Fibroblast of pulmonary artery (primary cell): ENCODE results near the gene CLIC6.

Experiments used
- DNase-seq: peaks from one replicate; pipeline ENCODE4 v3.0.0-alpha.2; 2010; ENCODE audit warnings: low read depth
- H3K4me3 ChIP-seq: replicated peaks from 2 replicates; pipeline ENCODE4 v1.5.1; 2011; ENCODE audit warnings: low read depth, mild to moderate bottlenecking, control low read depth, low read length, moderate library complexity
- CTCF ChIP-seq: IDR thresholded peaks from 2 replicates; pipeline ENCODE4 v1.5.1; 2011; ENCODE audit warnings: mild to moderate bottlenecking, control low read depth, low read length, inconsistent platforms; ENCODE audit errors: missing control alignments

Gene CLIC6

GRCh38 chr21:34668803-34669148, at the start of gene CLIC6:
Gene CLIC6 (plus strand): TSS chr21:34668994. CDS start chr21:34669389, 395 bp downstream.
- no peak for DNase-seq
- H3K4me3 ChIP-seq: no peak within 1 kb of the TSS
- TF ChIP-seq CTCF: no peak

DNA sequence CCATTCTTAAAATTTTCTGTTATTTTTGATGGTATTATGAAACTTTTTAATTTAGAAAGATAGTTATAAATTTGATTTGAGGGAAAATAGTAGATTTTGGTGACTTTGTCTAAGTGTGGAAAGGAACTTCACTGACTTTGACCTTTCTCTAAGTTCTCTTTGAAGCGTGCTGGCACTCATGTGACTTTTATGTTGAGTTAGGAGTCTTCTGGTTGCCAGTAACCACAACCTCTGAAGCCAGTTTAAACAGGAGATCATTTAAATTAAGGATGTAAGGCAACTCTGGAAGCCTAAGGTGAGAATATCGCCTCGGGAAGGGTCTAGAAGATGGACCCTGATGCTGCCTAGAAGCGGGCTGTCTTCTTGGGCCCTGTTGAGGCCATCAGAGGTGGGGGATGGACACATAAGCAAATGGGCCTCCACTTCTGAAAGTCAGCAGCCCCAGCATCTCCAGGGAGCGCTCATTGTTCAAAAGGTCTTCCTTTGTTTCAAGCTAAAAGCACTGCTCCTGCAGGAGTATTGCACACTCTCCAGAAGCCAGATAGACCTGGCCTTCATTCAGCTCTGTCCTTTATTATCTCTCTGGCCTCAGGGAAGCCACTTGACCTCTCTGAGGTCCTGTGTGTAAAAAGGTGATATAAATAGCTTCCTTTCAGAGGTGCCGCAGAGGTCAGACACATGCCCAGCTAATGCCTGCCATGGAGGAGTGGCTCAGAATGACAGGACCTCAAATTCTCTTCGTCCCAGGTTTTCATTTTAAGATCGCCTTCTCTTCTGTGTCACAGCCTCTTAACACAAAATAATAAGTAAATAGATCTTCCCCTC, 48.7 kb upstream of the CLIC6 start:
- no peak overlapping the region for H3K4me3 ChIP-seq
- no peak for TF ChIP-seq CTCF
- DNase-seq: no peak

- TF ChIP-seq CTCF: no peak
- DNase-seq: no peak
- H3K4me3 ChIP-seq: no peak overlapping the region
Measured at GRCh38 chr21:34621434-34622350, 47.1 kb upstream of the CLIC6 start.

DNA sequence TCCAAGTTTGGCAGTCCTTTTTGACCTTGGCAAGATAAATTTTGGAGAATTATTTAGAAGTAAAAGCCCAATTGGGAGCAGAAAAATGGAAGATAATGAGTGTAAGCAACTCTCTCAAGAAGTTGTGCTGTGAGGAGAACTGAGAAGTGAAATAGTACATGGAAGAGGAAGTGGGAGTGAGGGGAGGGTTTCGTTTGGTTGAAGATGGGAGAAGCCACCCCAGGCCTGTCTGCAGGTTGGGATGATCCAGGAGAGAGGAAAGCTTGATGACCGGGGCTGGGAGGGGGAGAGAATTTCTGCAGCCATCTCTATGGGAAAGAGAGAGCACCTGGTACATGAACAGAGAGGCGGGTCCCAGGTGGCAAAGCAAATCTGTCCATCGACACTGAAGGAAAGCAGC, 45.3 kb upstream of the CLIC6 start:
- H3K4me3 ChIP-seq: no peak overlapping the region
- no peak for DNase-seq

GRCh38 chr21:34625030-34625593, 43.7 kb upstream of the CLIC6 start:
- no peak for TF ChIP-seq CTCF
- DNase-seq: no peak
- no peak overlapping the region for H3K4me3 ChIP-seq

More for the DNA sequence above, 45.3 kb upstream of the CLIC6 start:
- no peak for TF ChIP-seq CTCF

- no peak for DNase-seq
- TF ChIP-seq CTCF: no peak
- H3K4me3 ChIP-seq: no peak overlapping the region
Measured at GRCh38 chr21:34626131-34626530, 42.7 kb upstream of the CLIC6 start.
